Upper lobe of left lung (tissue), 4 donors: ENCODE results near the gene P2RX3.
"Not testable (repeated sequence)": the region's sequence is repeated elsewhere in the genome, so short reads cannot be mapped to it uniquely, and the experiment has no call there.

Experiments
- EP300 ChIP-seq, 4 donors: sonication (generic); formaldehyde crosslinking; IDR thresholded peaks; one replicate each; pipeline ENCODE4 v1.5.1; 2017; ENCODE audit warnings: antibody characterized with exemption in 4 of 4, control low read depth in 2 of 4
- POLR2A ChIP-seq, 4 donors: fragments of 450-650 bp; IDR thresholded peaks; one replicate each; pipeline ENCODE4 v1.5.1; 2016 to 2017; ENCODE audit warnings: antibody characterized with exemption in 4 of 4, mild to moderate bottlenecking in 2 of 4
- POLR2AphosphoS5 ChIP-seq, 2 donors: sonication (generic); formaldehyde crosslinking; IDR thresholded peaks; one replicate each; pipeline ENCODE4 v1.5.1; 2017; ENCODE audit warnings: antibody characterized with exemption in 2 of 2
- TF ChIP-seq, protein P1 (sequence below), 6 experiments: fragments of 450-650 bp in 4 of 6; fragments of 200-600 bp in 2 of 6; sonication (generic) in 2 of 6; IDR thresholded peaks; one replicate each; pipeline ENCODE4 v1.5.1; 2016 to 2019; ENCODE audit warnings: antibody characterized with exemption in 6 of 6

GRCh38 chr11:57336856-57337255 lies 1.3 kb upstream of the P2RX3 start:
- TF ChIP-seq, protein P1, sequence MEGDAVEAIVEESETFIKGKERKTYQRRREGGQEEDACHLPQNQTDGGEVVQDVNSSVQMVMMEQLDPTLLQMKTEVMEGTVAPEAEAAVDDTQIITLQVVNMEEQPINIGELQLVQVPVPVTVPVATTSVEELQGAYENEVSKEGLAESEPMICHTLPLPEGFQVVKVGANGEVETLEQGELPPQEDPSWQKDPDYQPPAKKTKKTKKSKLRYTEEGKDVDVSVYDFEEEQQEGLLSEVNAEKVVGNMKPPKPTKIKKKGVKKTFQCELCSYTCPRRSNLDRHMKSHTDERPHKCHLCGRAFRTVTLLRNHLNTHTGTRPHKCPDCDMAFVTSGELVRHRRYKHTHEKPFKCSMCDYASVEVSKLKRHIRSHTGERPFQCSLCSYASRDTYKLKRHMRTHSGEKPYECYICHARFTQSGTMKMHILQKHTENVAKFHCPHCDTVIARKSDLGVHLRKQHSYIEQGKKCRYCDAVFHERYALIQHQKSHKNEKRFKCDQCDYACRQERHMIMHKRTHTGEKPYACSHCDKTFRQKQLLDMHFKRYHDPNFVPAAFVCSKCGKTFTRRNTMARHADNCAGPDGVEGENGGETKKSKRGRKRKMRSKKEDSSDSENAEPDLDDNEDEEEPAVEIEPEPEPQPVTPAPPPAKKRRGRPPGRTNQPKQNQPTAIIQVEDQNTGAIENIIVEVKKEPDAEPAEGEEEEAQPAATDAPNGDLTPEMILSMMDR (IDR thresholded peaks at IDR 0.05) = not testable (repeated sequence)
- not testable (repeated sequence) for TF ChIP-seq POLR2A, POLR2AphosphoS5, EP300 (IDR thresholded peaks at IDR 0.05)
